PFSK-1 (cell line): ENCODE measurements around the gene GBE1.

Experiments used
- FOXP2 ChIP-seq: optimal IDR thresholded peaks from 2 replicates; pipeline ENCODE3; 2011; ENCODE audit warnings: borderline replicate concordance, control low read depth, inconsistent platforms; ENCODE audit not compliant: insufficient read depth; ENCODE audit errors: extremely low read length, extremely low read depth
- POLR2AphosphoS5 ChIP-seq: IDR thresholded peaks from 2 replicates; pipeline ENCODE4 v1.6.1; 2012; ENCODE audit warnings: low read depth, mild to moderate bottlenecking, control low read depth, low read length, moderate library complexity
- REST ChIP-seq, 2 experiments: IDR thresholded peaks; 2 replicates each; pipeline versions ENCODE4 v1.6.1 to v1.8.0; 2011 to 2012; ENCODE audit warnings: low read depth in 2 of 2, low read length in 2 of 2, control low read depth in 1 of 2, inconsistent platforms in 1 of 2, mild to moderate bottlenecking in 1 of 2, moderate library complexity in 1 of 2; ENCODE audit not compliant: insufficient read depth in 1 of 2
- SIN3A ChIP-seq: IDR thresholded peaks from 2 replicates; pipeline ENCODE4 v1.6.1; 2012; ENCODE audit warnings: mild to moderate bottlenecking, low read length, moderate library complexity, borderline replicate concordance; ENCODE audit not compliant: insufficient read depth
- TAF1 ChIP-seq: IDR thresholded peaks from 2 replicates; pipeline ENCODE4 v1.6.1; 2012; ENCODE audit warnings: low read length, control low read depth, borderline replicate concordance; ENCODE audit not compliant: insufficient read depth

Gene GBE1

GRCh38 chr3:81540787-81541186, 220.7 kb downstream of the GBE1 start:
- no peak for TF ChIP-seq REST (IDR thresholded peaks at IDR 0.05; ENCODE audit: insufficient read depth in 1 of 2, low read depth in 2 of 2, low read length in 2 of 2)
- TF ChIP-seq FOXP2: no peak
- TF ChIP-seq SIN3A: no peak
- no peak for TF ChIP-seq POLR2AphosphoS5
- TF ChIP-seq TAF1: no peak

GRCh38 chr3:81531846-81532245, 229.6 kb downstream of the GBE1 start:
- TF ChIP-seq SIN3A (no peak), POLR2AphosphoS5 (no peak), FOXP2 (no peak), TAF1 (no peak), REST (IDR thresholded peaks at IDR 0.05; ENCODE audit: insufficient read depth in 1 of 2, low read depth in 2 of 2, low read length in 2 of 2) (no peak)

GRCh38 chr3:81531263-81531662, 230.2 kb downstream of the GBE1 start:
- no peak for TF ChIP-seq REST (IDR thresholded peaks at IDR 0.05; ENCODE audit: insufficient read depth in 1 of 2, low read depth in 2 of 2, low read length in 2 of 2)
- no peak for TF ChIP-seq SIN3A
- TF ChIP-seq POLR2AphosphoS5: no peak
- no peak for TF ChIP-seq TAF1
- no peak for TF ChIP-seq FOXP2

- TF ChIP-seq FOXP2: no peak
- no peak for TF ChIP-seq POLR2AphosphoS5
- TF ChIP-seq TAF1: no peak
- no peak for TF ChIP-seq SIN3A
Observed at GRCh38 chr3:81530180-81530939, 231.1 kb downstream of the GBE1 start.

GRCh38 chr3:81521855-81522254, 239.6 kb downstream of the GBE1 start:
- TF ChIP-seq TAF1: no peak
- TF ChIP-seq FOXP2: no peak
- TF ChIP-seq SIN3A: no peak
- TF ChIP-seq REST (IDR thresholded peaks at IDR 0.05; ENCODE audit: insufficient read depth in 1 of 2, low read depth in 2 of 2, low read length in 2 of 2): no peak
